GM12801 (cell line): ENCODE measurements around the gene MRPL52.

Source experiments
- CTCF ChIP-seq: IDR thresholded peaks from one replicate; pipeline ENCODE4 v1.5.1; 2011; ENCODE audit warnings: control low read depth; ENCODE audit not compliant: insufficient read length; ENCODE audit errors: extremely low read depth

MRPL52 gene

DNA sequence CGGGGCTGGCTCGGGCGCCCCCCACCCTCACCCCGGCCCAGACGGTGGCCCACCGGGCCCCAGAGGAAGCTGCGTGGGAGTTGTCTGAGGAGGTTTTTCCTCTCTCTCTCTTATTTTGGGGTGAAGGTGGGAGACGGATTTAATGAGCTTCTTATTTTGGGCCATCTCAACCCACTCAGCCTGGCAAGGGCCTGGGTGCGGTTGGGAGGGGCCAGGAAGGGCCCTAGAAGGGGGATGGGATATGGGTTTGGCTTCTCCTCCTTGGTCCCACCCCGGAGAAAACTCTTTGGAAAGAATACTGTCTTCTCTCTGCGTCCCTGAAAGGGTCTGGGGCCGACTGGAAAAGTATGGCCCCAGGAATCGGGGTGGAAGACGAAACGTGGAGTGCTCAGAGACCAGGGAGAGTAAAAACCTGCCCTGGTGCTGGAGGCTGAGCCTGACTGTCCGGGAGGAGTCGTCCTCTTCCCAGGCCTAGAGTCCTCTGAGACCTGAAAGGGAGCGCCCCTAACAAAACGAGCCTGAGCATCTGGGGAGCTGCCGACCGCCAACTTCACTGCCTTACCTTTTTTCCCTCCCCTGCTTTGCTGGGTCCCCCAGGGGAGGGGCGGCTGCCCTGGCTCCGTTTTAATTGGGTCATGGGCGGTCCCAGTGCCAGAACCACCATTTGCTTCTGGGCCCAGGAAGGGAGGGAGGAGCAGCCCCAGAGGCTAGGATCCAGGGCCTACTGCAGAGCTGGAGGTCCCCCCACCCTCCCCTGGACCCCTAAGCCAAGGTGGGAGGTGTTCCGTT is 8.3 kb downstream of the MRPL52 start:
- no peak for TF ChIP-seq CTCF

DNA sequence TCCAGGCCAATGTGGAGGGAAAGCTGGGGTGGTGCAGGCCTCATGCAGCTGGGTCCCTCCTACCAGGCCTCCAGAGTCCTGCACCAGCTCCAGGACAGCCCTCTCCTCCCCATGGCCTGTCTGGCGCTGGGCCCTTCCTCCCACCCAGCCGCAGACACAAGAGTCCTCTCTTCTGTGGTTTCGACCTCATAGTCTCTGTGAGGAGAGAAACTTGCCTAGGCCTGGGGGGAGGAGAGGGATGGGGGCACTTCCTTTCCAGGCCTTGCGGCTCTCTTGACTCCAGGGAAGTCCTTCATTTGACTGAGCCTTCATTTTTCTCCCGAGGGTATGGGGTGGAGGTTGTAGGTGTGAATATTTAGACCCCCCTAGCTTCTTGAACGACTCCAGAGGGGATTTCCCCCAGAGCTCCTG is 8.9 kb downstream of the MRPL52 start:
- TF ChIP-seq CTCF, result no peak

- no peak for TF ChIP-seq CTCF
Observed at GRCh38 chr14:22839159-22839779, 9.6 kb downstream of the MRPL52 start.

DNA sequence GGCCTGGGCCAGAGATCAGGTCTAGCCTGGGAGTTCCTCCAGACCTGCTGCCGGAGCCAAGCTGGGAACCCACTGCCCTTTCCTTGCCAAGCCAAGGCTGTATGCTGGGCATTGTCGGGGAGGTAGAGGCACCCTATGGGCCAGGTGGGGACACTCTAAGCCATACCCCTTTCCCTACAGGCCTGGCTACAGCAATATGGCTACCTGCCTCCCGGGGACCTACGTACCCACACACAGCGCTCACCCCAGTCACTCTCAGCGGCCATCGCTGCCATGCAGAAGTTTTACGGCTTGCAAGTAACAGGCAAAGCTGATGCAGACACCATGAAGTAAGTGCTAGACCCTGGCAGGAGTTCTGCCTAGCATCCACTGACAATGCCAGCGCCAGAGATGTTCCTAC is 11.6 kb downstream of the MRPL52 start:
- no peak for TF ChIP-seq CTCF

GRCh38 chr14:22841769-22842168 is 12.1 kb downstream of the MRPL52 start:
- TF ChIP-seq CTCF, result no peak

DNA sequence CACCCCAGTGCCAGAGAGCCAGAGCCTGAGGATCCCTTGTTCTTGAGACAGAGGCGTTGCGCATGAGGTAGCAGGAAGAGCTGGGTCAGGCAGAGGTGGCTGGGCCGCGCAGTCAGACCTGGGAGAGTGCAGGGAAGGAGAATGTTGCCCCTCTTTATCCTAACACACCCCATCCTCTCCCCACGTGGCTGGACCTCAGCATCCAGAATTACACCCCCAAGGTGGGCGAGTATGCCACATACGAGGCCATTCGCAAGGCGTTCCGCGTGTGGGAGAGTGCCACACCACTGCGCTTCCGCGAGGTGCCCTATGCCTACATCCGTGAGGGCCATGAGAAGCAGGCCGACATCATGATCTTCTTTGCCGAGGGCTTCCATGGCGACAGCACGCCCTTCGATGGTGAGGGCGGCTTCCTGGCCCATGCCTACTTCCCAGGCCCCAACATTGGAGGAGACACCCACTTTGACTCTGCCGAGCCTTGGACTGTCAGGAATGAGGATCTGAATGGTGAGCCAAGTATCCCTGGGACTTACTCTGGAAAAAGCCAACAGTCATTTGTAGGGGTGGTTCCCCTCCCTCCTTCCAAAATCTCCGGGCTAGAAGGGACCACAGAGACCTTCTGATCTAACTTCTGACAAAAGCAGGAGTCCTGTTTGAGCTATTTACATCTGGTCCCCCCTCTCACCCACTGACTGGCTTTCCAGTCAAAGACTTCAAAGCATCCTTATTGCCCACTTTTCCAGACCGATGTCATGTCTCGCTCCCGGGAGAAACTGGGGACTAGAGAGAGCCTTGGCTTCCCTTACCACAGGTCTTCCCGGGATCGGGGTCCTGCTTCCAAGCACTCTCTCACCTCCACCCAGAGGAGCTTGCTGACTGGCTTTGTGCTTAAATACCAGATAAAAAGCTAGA is 12.8 kb downstream of the MRPL52 start:
- TF ChIP-seq CTCF, result no peak
